Kidney glomerular epithelial cell (primary cell): ENCODE measurements around the gene KRT20.
A peak's percentile ranks its signal among the peaks of the same experiment; 100 is the strongest.
"Not testable (repeated sequence)": the region's sequence is repeated elsewhere in the genome, so short reads cannot be mapped to it uniquely, and the experiment has no call there.

Experiments used
- DNase-seq: peaks from one replicate; lab custom pipeline; 2025; lab: John Stamatoyannopoulos, UW

KRT20 gene

GRCh38 chr17:40884708-40885512 lies at the start of gene KRT20:
Gene KRT20 (minus strand): TSS chr17:40885242. CDS start chr17:40885185, 57 bp downstream.
- DNase-seq: no peak

- DNase-seq: peak; percentile 98
Observed at GRCh38 chr17:40932608-40933007, 47.6 kb upstream of the KRT20 start.

DNA sequence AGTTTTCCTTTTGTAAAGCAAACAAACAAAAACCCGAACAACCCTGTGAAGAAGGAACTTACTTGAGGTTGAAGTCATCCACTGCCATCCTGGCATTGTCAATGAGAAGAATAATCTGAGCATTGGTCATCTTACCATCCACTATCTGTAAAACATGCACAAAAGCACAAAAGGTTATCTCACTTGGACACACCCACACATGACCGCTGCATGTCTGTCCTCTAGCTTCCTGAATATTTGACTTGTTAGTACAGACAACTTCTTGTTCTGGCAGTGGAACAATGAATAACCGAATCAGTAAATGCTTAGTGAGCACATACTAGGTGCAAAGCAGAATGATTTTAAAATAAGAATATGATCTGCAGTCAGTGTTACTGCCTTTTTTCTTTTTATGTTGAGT lies 46.3 kb upstream of the KRT20 start:
- DNase-seq: peak; percentile 28

DNA sequence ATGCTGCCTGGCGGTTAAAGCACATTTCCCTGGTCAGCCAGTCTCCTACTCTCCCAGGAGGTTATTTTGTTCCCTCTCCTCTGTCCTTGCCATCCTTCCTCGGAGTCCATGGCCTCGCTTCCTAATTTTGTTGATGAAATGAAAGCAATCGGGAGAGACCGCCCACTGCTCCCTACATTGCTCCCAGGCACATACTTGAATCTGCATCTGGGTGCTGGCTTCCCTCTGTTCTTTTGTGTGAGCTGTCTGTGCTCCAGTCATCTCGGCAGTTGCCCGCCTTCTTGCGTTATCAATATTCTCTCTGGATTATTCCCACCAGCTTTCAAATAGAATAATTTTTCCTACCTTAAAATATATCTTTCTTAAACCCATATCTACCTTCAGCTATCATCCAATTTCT lies 41.3 kb upstream of the KRT20 start:
- DNase-seq: no peak

GRCh38 chr17:40922239-40922638 lies 37.2 kb upstream of the KRT20 start:
- peak; percentile 94 for DNase-seq

DNA sequence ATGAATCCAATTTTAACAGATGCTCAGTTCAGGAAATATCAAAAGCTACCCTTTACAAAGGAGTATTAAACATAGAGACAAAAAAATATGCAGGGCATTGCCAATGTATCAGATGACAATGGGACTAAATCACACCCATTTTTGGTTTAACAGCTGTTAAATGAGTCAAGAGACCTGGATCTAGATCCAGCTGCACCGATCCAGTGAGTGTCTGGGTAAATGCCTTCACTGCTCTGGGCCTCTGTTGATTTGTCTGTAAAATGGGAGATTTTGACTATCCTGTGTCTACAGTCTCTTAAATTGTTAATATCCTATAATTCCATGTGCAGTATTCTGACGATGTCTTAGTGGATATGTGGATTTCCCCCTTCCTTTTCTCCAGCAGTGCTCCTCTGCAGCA lies 36.0 kb upstream of the KRT20 start:
- DNase-seq: no peak

DNA sequence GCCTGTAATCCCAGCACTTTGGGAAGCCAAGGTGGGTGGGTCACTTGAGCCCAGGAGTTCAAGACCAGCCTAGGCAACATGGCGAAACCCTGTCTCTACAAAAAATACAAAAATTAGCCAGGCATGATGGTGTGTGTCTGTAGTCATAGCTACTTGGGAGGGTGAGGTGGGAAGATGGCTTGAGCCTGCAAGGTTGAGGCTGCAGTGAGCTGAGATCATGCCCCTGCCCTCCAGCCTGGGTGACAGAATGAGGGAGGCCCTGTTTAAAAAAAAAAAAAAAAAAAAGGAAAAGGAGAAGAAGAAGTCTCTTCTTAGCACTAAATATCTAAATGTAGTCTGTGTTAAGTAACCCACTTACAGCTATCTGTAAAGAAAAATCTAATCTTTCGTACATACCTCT lies 32.1 kb upstream of the KRT20 start:
- not testable (repeated sequence) for DNase-seq

- DNase-seq: no peak
Observed at GRCh38 chr17:40916366-40916765, 31.3 kb upstream of the KRT20 start.

GRCh38 chr17:40915721-40916256 lies 30.7 kb upstream of the KRT20 start:
- peak; percentile 92 for DNase-seq

DNA sequence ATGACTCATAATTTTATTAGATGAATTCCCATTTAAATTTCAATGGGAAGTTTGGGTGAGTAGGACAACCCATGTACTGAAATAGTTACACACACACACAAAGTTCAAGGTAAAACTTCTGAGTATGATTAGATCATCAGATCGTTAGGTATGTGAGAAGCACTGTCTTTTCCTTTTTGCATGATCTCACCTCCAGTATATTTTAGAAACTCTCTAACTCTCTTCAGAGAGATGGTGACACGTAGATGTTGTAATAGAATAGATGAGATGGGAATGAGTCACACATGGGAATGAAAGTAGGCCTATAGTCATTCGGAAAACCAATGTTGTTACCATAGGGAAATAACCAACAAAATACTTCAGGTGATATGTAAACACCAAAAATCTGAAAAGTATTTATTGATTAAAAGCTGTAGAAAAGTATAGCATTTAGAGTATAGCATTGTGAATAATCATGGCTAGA lies 30.2 kb upstream of the KRT20 start:
- peak; percentile 100 for DNase-seq

- no peak for DNase-seq
Observed at GRCh38 chr17:40914075-40914855, 29.2 kb upstream of the KRT20 start.

DNA sequence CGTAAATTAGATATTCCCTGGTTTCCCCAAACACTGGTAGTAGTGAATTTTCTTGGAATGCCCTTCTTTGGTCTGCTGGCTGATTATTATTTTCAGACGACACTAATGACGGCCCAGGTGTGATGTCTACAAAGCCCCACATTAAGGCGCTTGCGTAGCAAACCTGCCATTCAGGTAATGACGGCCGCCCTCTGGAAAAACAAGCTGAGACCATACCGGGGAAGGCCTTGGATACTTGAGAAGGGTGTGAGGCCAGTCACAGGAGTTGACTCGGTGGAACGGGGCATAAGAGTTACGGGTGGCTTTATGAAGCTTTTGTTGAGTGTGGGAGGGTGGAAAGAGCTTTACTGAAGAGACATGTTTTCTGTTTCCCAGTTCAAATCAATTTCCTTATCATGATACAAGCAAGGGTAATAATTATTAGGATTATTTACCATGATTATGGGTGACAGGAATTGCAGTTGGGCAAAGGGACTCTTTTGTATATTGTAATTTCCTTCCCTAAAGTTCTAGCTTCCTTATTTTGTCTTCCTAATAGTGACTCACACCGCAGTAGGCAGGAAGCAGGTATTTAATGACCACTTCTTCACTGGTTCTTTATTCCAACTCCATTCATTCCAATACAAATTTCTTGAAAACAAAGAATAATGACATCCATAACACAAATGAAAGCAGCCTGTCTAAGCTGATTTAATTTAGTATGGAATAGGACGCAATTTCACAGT lies 27.6 kb upstream of the KRT20 start:
- no peak for DNase-seq

DNA sequence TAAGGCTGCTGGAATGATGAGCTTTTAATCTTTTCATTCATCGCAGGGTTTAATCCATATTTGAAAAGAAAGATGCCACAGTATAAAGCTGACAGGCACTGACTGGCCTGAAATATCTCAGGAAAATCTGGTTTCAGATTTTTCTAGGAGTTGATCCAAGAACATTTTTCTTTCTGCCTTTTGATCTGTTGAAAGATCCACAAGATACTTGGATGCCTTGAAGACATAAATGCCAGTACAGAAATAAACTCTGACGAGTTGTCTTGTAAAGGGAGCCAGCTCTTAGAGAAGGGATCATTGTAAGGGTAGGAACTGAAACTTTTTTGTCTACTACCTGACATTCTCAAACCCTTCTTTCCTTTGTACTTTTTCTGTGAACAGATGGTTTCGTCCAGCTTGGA lies 25.4 kb upstream of the KRT20 start:
- DNase-seq: no peak

DNA sequence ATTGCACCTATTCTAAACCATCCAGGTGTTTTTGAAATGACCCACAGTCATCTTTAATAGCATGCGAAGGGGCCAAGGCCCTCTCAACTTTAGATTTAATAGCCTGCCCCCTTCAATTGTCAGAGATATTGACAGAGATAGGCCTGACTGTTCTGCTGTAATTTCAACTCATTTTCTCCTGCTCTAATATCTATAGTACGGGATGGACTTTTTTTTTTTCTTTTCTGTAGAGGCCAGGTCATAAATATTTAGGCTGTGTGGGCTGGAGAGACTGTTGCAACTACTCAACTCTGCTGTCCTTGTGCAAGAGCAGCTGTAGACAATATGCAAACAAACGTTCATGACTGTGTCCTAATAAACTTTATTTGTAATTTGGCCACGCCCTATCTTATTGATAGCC lies 24.7 kb upstream of the KRT20 start:
- DNase-seq: peak; percentile 86

DNA sequence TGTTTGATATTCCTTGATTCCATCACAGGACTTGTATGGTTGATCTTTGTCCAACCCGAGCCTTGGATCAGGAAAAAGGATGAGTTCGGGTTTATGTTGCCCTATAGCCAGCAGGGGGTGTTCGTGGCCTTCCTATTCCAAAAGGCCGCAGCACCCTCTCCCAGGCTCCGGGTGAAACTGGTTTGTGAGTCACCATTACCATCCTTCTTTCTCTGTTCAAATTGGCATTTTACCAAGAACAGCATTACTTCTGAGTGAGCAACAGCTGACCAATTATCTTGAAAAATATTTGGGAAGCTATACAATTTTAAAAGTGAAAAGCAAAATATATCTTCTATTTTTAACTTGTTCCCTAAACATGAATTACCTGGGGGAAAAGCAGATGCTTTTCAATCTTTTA lies 24.3 kb upstream of the KRT20 start:
- DNase-seq: peak; percentile 98

GRCh38 chr17:40906613-40907012 lies 21.6 kb upstream of the KRT20 start:
- no peak for DNase-seq

- no peak for DNase-seq
Observed at GRCh38 chr17:40905370-40905769, 20.3 kb upstream of the KRT20 start.

DNA sequence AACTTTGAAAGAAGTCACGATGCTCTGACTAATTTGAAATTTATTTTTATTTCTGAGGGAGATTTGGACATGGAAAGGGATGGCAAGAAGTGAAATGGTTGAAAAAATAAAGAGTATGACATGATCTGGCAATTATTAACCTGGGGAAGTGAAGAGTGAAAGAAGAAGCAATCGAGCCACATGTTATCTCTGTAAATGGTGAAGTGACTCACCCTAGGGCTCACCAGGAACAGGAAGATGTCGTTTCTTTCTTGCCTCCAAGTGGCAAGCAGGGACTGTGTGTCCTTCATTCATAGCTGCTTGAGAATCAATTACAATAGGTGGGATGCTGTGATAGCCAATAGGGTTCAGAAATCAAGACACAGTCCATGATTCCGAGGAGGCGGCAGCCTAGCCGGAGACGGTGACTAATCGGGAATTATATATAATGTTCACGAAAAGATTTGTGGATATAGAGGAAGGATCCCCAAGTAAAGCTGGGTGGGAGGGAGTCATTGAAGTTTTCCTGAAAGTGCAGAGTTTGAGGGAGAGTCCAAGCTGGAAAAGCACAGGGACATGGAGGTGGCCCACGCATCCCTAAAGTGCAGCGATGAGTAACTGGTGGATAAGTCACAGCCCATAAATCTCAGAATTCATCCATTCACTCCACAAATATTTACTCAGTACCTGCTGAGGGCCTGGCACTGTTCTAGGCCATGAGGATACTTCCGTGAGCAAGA lies 18.2 kb upstream of the KRT20 start:
- peak; percentile 99 for DNase-seq

- DNase-seq: peak; percentile 84
Observed at GRCh38 chr17:40902498-40902897, 17.5 kb upstream of the KRT20 start.

DNA sequence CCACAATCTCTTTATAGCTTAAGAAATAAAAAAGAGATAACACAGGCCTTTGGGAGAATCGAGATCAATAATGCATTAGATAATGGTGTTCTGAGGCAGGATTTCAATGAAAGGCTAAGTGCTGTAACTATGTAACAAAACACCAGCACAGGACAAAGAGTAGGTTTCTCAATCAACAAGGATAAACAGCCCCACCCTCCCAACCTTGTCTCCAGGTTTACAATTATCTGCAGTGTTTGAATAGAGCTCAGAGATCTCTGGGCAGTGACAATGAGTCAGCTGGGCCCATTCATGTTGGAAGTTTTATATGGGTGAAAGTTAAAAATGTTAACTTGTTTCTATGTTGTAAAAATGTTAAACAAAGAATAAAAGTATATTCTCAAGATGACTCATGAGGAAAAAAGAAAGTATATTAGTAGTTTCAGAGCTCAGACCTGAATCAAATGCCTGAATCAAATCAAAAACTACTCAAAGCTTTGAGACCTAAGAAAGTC lies 17.0 kb upstream of the KRT20 start:
- DNase-seq: peak; percentile 86

DNA sequence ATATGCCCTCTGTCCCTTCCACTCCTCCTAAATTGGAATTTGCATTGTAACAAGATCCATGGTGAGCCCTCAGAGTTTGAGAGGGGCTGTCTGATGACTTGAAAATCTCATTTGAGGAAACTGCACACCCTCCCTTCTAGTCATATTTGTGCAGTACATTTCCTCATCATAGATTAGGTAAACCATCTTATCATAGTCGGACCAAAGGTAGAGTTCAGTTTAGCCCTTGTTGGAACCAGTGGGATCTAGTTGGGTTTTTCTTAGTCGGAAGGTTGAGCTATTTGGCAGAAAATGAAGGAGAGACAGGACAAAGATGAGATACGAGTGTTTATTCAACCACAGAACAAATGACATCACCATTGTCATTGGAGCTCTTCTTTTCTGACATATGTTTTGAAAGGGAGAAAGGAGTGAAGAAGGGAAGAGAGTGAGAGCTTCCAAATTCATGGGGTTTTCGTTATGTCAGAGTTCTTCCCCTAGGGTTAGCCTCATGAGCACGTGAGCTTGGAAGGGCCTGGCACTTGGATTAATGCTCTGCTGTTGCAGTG lies 15.8 kb upstream of the KRT20 start:
- DNase-seq: no peak
